Measurements from ENCODE around the gene INTS14. TPM values are rescaled to one million over a fixed set of nuclear protein-coding genes. Genes with fewer than 3 reads are reported as not detected.
"Not testable (repeated sequence)": the region's sequence is repeated elsewhere in the genome, so short reads cannot be mapped to it uniquely, and the experiment has no call there.

INTS14 gene
- total RNA-seq, 1 experiment from 2014 or later = 53.7 TPM

- Histone ChIP-seq H3K27me3 (ENCODE audit: insufficient read depth, low read depth) (no peaks in the 10 kb centered on the region), H3K79me2 (ENCODE audit: low read depth) (peaks cover 11% of the 10 kb centered on the region), H3K4me3 (no peak overlapping the region), H4K20me1 (ENCODE audit: insufficient read depth) (no peaks in the 10 kb centered on the region), H2AFZ (no peak overlapping the region), H3K4me2 (no peak overlapping the region), H3F3A (ENCODE audit: insufficient read depth, low read depth) (0 out of 2 replicates have a peak, but pooled peaks cover 7% of the 10 kb centered on the region), H3K4me1 (replicated peaks; ENCODE audit: insufficient read depth) (no peaks in the 10 kb centered on the region), H3K9me3 (ENCODE audit: insufficient read depth, low read depth) (no peaks in the 10 kb centered on the region), H3K27ac (no peak overlapping the region), H3K9me2 (ENCODE audit: insufficient read depth) (no peaks in the 10 kb centered on the region), H3K36me3 (ENCODE audit: low read depth) (no peaks in the 10 kb centered on the region)
- intact Hi-C loops (cut with micrococcal nuclease; ENCODE audit: unreplicated experiment) = no loop called here
- DNase-seq = no peak
- ChIA-PET POLR2A (ENCODE audit: unreplicated experiment) (no interaction called here), CTCF (no interaction called here)
- no peak for TF ChIP-seq EZH2 (IDR thresholded peaks at IDR 0.05; ENCODE audit: low read depth)
- no peak for TF ChIP-seq CTCF (conservative IDR thresholded peaks at IDR 0.05)
- BruUV-seq (replicated peaks) = no TSS peak
These were observed 60.2 kb downstream of the INTS14 start for GRCh38 chr15:65550681-65551098.

GRCh38 chr15:65549288-65549687 lies 61.6 kb downstream of the INTS14 start:
- BruUV-seq (replicated peaks); DNase-seq; H2AFZ ChIP-seq; H4K20me1 ChIP-seq (ENCODE audit: insufficient read depth); POLR2A ChIA-PET (ENCODE audit: unreplicated experiment); H3K36me3 ChIP-seq (ENCODE audit: low read depth); H3K9me3 ChIP-seq (ENCODE audit: insufficient read depth, low read depth); H3K4me1 ChIP-seq (replicated peaks; ENCODE audit: insufficient read depth); H3K4me2 ChIP-seq; H3K27me3 ChIP-seq (ENCODE audit: insufficient read depth, low read depth); H3K9me2 ChIP-seq (ENCODE audit: insufficient read depth); intact Hi-C loops (cut with micrococcal nuclease; ENCODE audit: unreplicated experiment); H3K4me3 ChIP-seq; H3K27ac ChIP-seq; H3F3A ChIP-seq (ENCODE audit: insufficient read depth, low read depth): not testable (repeated sequence)
- CTCF ChIA-PET = interaction anchor here (0.6 kb wide), 1 partner anchor 226 kb away, joined by 3 read pairs; no protein-coding TSS in a partner anchor
- peaks cover 18% of the 10 kb centered on the region for H3K79me2 ChIP-seq (ENCODE audit: low read depth)

GRCh38 chr15:65547841-65548240 lies 63.1 kb downstream of the INTS14 start:
- Histone ChIP-seq H3K4me3 (no peak overlapping the region), H3K36me3 (ENCODE audit: low read depth) (no peaks in the 10 kb centered on the region), H4K20me1 (ENCODE audit: insufficient read depth) (no peaks in the 10 kb centered on the region), H3F3A (ENCODE audit: insufficient read depth, low read depth) (0 out of 2 replicates have a peak, but pooled peaks cover 7% of the 10 kb centered on the region), H3K79me2 (ENCODE audit: low read depth) (peaks cover 31% of the 10 kb centered on the region), H3K9me2 (ENCODE audit: insufficient read depth) (no peaks in the 10 kb centered on the region), H2AFZ (no peak overlapping the region), H3K27me3 (ENCODE audit: insufficient read depth, low read depth) (no peaks in the 10 kb centered on the region), H3K4me2 (no peak overlapping the region), H3K4me1 (replicated peaks; ENCODE audit: insufficient read depth) (no peaks in the 10 kb centered on the region), H3K27ac (no peak overlapping the region), H3K9me3 (ENCODE audit: insufficient read depth, low read depth) (no peaks in the 10 kb centered on the region)
- no peak for DNase-seq
- TF ChIP-seq EZH2 (IDR thresholded peaks at IDR 0.05; ENCODE audit: low read depth) = no peak
- TF ChIP-seq CTCF (conservative IDR thresholded peaks at IDR 0.05) = no peak
- BruUV-seq (replicated peaks) = no TSS peak
- POLR2A ChIA-PET (ENCODE audit: unreplicated experiment) = no interaction called here
- intact Hi-C loops (cut with micrococcal nuclease; ENCODE audit: unreplicated experiment) = no loop called here
- CTCF ChIA-PET = no interaction called here

- Histone ChIP-seq H3K36me3 (ENCODE audit: low read depth) (no peaks in the 10 kb centered on the region), H3K4me3 (no peak overlapping the region), H2AFZ (no peak overlapping the region), H3K4me1 (replicated peaks; ENCODE audit: insufficient read depth) (no peaks in the 10 kb centered on the region), H3F3A (ENCODE audit: insufficient read depth, low read depth) (no peaks in the 10 kb centered on the region; the same call in 1 of the 2 replicates), H4K20me1 (ENCODE audit: insufficient read depth) (no peaks in the 10 kb centered on the region), H3K4me2 (no peak overlapping the region), H3K27ac (no peak overlapping the region), H3K9me2 (ENCODE audit: insufficient read depth) (no peaks in the 10 kb centered on the region), H3K9me3 (ENCODE audit: insufficient read depth, low read depth) (no peaks in the 10 kb centered on the region), H3K27me3 (ENCODE audit: insufficient read depth, low read depth) (no peaks in the 10 kb centered on the region), H3K79me2 (ENCODE audit: low read depth) (peaks cover 75% of the 10 kb centered on the region)
- no peak for TF ChIP-seq EZH2 (IDR thresholded peaks at IDR 0.05; ENCODE audit: low read depth)
- TF ChIP-seq CTCF (conservative IDR thresholded peaks at IDR 0.05) = no peak
- no TSS peak for BruUV-seq (replicated peaks)
- no peak for DNase-seq
- intact Hi-C loops (cut with micrococcal nuclease; ENCODE audit: unreplicated experiment) = no loop called here
- CTCF ChIA-PET = no interaction called here
- POLR2A ChIA-PET (ENCODE audit: unreplicated experiment) = no interaction called here
These were observed 69.6 kb downstream of the INTS14 start for GRCh38 chr15:65541231-65541820.

Data from PC-9 (cell line).